GM19328 (cell line): ENCODE results near the gene OR8D2.
"Not testable (repeated sequence)": the region's sequence is repeated elsewhere in the genome, so short reads cannot be mapped to it uniquely, and the experiment has no call there.

Source experiments
- ATAC-seq: cut with Tn5 transposase; IDR thresholded peaks from one replicate; pipeline ENCODE4 v1.9.1; 2021; ENCODE audit warnings: mild to moderate bottlenecking, moderate library complexity; ENCODE audit not compliant: unreplicated experiment

Gene OR8D2

GRCh38 chr11:124294687-124295086 is 25.3 kb downstream of the OR8D2 start:
- ATAC-seq = no peak

GRCh38 chr11:124285610-124286344 is 34.2 kb downstream of the OR8D2 start:
- no peak for ATAC-seq

DNA sequence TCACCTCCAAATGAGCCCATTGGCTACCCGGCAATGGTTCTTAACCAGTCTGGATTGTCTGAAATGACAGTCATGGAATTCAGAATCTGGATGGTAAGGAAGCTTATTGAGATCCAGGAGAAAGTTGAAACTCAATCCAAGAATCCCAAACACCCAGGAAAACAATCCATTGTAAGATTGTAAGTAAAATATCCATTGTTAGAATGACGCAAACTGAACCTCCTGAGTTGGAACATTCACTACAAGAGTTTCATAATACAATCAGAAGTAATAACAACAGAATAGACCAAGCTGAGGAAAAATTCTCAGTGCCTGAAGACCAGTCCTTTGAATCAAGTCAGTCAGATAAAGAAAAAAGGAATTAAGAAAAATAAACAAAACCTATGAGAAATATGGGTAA is 41.7 kb downstream of the OR8D2 start:
- no peak for ATAC-seq

DNA sequence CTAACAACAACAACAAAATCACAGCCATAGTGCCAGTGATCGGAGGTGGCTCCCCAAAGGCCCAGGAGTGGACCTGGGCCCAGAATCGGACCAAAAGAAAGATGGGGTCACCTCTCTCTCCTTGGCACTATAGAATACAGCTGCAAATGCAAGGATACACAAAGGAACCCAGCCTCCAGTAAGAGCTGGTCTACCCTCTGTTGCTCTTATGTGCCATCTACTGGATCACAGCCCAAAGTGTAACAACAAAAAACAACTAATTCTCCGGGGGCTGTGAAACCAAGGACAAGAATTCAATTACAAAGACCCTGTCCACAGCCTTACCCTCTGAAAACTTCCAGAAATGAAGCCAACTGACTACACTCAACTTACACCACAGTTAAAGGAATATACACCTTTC is 42.2 kb downstream of the OR8D2 start:
- no peak for ATAC-seq

DNA sequence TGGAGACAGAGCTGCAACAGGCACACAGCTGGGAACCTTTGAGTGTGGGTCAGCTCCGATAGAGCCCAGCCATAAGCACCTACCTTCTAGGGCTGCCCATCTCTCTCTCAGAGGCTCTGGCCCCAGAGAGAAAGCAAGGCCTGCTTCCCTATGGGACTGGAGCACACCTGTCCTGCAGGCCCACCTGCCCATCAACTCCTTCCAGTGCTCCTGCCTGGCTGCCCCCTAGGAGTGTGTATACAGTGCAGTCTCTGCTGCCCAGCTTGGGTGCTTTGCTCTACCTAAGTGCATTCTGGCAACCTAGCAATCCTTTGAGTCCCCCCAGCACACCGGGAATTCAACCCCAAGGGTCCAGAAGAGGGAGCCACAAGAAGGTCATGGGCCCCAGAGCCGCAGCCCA is 42.8 kb downstream of the OR8D2 start:
- ATAC-seq = no peak

- ATAC-seq = no peak
Observed at GRCh38 chr11:124276081-124276480, 43.9 kb downstream of the OR8D2 start.

DNA sequence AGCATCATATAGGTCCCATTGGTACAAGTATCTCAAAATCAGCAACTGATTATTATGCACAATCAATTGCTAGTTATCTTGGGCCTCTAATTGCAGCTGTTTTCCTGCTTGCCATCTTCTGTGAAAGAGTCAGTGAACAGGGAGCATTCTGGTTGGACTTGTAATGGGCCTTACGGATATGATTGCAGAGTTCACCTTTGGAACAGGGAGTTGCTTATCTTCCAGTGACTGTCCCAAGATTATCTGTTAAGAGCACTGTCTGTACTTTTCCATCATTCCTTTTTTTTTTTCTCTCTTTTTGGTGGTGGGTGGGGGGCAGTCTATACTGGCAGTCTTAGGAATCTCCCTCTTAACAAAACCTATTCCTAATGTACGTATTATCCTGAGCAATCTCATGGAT is 46.0 kb downstream of the OR8D2 start:
- ATAC-seq = no peak

GRCh38 chr11:124270886-124271285 is 49.1 kb downstream of the OR8D2 start:
- not testable (repeated sequence) for ATAC-seq
